Right cardiac atrium (tissue), 5 donors: Measurements from ENCODE around the gene AGER. TPM values are rescaled to one million over a fixed set of nuclear protein-coding genes. Genes with fewer than 3 reads are reported as not detected.
"Not testable (repeated sequence)": the region's sequence is repeated elsewhere in the genome, so short reads cannot be mapped to it uniquely, and the experiment has no call there.

Source experiments
- ATAC-seq, 2 donors: fragments of 200-7000 bp; cut with Tn5 transposase; one replicate each; pipeline versions ENCODE4 v1.8.0 to v1.9.1; 2020; ENCODE audit warnings: moderate library complexity in 2 of 2, mild to moderate bottlenecking in 1 of 2
- DNase-seq, 3 donors: peaks; one replicate each; pipeline ENCODE4 v3.0.0-alpha.2; 2020
- H3K27ac ChIP-seq: one replicate; pipeline ENCODE4 v1.5.1; 2013; ENCODE audit warnings: mild to moderate bottlenecking, low read length, control low read depth, moderate library complexity
- H3K27me3 ChIP-seq: one replicate; pipeline ENCODE4 v1.6.1; 2013; ENCODE audit not compliant: control insufficient read depth, insufficient read depth
- H3K4me1 ChIP-seq: one replicate; pipeline ENCODE4 v1.6.1; 2013; ENCODE audit warnings: low read length; ENCODE audit not compliant: control insufficient read depth, insufficient read depth
- H3K4me3 ChIP-seq: one replicate; pipeline ENCODE4 v1.5.1; 2013; ENCODE audit warnings: low read length, control low read depth
- H3K9me3 ChIP-seq: one replicate; pipeline ENCODE4 v1.6.1; 2013; ENCODE audit warnings: low read length; ENCODE audit not compliant: control insufficient read depth
- WGBS: extraction: QIAGEN DNeasy Blood & Tissue Kit; methylation state at CpG from one replicate; pipeline ENCODE4 v1.1.7; 2013; 5-methylcytosine and 5-hydroxymethylcytosine counted together
- intact Hi-C, 4 donors: fragments of 100-400 bp; cut with DNase I; formaldehyde crosslinking; loops; one replicate each; pipeline versions ENCODE4 v1.11.0 to v1.14.0; 2022 to 2023
- polyA plus RNA-seq: library from polyadenylated mRNA; stranded (reverse); fragments of 200-250 nt; gene quantifications from one replicate; pipeline ENCODE4 v1.2.3, GENCODE V29; 2013
- total RNA-seq, 4 donors: library from RNA; stranded (reverse); fragmentation: NEBNext Ultra II Directional; extraction: Animal tissue kit (Norgen Biotek cat#: 25700); gene quantifications; one replicate each; pipeline ENCODE4 v1.2.1, GENCODE V29; 2021
- donor health status: healthy with polysubstance abuse.
- donor health status: DM: no; HTN: yes; CAD: no.
- donor health status: DM: no; HTN: no; CAD: no.
- donor health status: DM: no; HTN: yes; CAD: no; lungs with severe emphysema.
- donor health status: DM: yes; HTN: yes; CAD: no.

Gene AGER
- total and polyA plus RNA-seq, 5 donors = 1.6 to 3.6 (median 3.5) TPM

GRCh38 chr6:32214126-32214525, 30.1 kb upstream of the AGER start:
- H3K4me3 ChIP-seq = no peak overlapping the region
- H3K27ac ChIP-seq = no peak overlapping the region
- no peaks in the 10 kb centered on the region for H3K27me3 ChIP-seq
- no peak for DNase-seq
- intact Hi-C loops = no loop called here
- no peaks in the 10 kb centered on the region for H3K4me1 ChIP-seq
- ATAC-seq = no peak
- WGBS = 81% methylated on average over 3 of the region's 3 CpGs
- H3K9me3 ChIP-seq = no peaks in the 10 kb centered on the region

DNA sequence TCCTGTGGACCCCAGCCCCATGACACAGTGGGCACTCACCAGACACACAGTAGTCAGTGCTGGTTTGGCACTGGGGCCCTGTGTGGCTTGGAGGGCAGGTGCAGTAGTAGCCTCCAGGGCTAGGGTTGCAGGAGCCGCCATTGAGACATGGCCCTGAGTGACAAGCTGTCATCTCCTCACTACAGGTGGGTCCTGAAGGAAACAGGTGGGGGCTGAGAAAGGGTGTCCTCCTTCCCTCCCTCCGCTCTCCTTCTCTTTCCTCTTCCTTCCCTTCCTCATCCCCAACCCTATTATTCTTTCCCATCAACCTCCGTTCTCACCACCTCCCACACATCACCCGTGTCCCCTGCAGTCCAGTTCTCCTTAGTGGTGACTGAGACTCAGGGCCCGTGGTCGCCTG, 29.6 kb upstream of the AGER start:
- WGBS = 78% methylated on average over 6 of the region's 6 CpGs
- no peaks in the 10 kb centered on the region for H3K9me3 ChIP-seq
- no peak overlapping the region for H3K27ac ChIP-seq
- ATAC-seq = no peak
- H3K27me3 ChIP-seq = no peaks in the 10 kb centered on the region
- intact Hi-C loops = no loop called here
- H3K4me3 ChIP-seq = no peak overlapping the region
- H3K4me1 ChIP-seq = no peaks in the 10 kb centered on the region
- DNase-seq = no peak

GRCh38 chr6:32212076-32212760, 28.2 kb upstream of the AGER start:
- no peak overlapping the region for H3K27ac ChIP-seq
- H3K4me1 ChIP-seq = no peaks in the 10 kb centered on the region
- H3K4me3 ChIP-seq = no peak overlapping the region
- DNase-seq = no peak
- no peaks in the 10 kb centered on the region for H3K27me3 ChIP-seq
- no peaks in the 10 kb centered on the region for H3K9me3 ChIP-seq
- 79% methylated on average over 12 of the region's 12 CpGs for WGBS
- intact Hi-C loops = no loop called here
- ATAC-seq = no peak

DNA sequence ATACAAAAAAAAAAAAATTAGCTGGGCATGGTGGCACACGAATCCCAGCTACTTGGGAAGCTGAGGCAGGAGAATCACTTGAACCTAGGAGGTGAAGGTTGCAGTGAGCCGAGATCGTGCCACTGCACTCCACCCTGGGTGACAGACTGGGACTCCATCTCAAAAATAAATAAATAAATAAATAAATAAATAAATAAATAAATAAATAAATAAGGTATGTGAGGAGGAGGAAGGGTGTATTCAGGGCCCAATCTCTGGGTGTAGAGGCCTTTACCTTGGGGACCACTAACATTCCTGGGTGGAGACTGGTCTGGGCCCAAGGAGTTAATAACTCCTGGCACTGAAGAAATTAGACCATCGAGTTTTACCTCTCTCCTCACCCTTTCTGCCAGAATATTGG, 27.4 kb upstream of the AGER start:
- H3K9me3 ChIP-seq, intact Hi-C loops, H3K27me3 ChIP-seq, DNase-seq, H3K4me1 ChIP-seq, H3K4me3 ChIP-seq, ATAC-seq, H3K27ac ChIP-seq: not testable (repeated sequence)
- 88% methylated on average over 4 of the region's 4 CpGs for WGBS

DNA sequence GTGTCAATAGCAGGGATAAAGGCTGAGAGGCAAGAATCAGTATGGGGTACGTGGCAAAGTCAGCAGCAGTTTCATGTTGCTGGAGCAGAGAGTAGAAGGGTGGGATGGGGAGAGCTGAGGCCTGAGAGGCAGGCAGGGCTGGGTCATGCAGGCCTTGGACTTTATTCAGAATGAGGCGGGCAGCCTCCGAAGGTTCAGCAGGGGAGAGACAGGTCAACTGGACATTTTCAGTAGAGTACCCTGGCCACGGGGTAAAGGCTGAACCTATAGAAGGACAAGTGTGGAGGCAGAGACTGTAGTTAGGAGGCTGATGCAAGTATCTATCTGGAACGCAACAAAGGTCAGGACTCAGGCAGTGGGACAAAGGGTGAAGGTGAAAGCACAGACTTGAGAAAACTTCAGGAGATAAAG, 26.1 kb upstream of the AGER start:
- Histone ChIP-seq H3K27ac (no peak overlapping the region), H3K9me3 (no peaks in the 10 kb centered on the region), H3K4me3 (no peak overlapping the region), H3K27me3 (no peaks in the 10 kb centered on the region), H3K4me1 (no peaks in the 10 kb centered on the region)
- DNase-seq = no peak
- WGBS = 92% methylated on average over 5 of the region's 5 CpGs
- no peak for ATAC-seq
- intact Hi-C loops = no loop called here

GRCh38 chr6:32208996-32209395, 24.9 kb upstream of the AGER start:
- Histone ChIP-seq H3K27me3 (no peaks in the 10 kb centered on the region), H3K27ac (no peak overlapping the region), H3K4me1 (no peaks in the 10 kb centered on the region), H3K4me3 (no peak overlapping the region), H3K9me3 (no peaks in the 10 kb centered on the region)
- ATAC-seq (no peak), DNase-seq (no peak)
- intact Hi-C loops = no loop called here
- 89% methylated on average over 1 of the region's 1 CpG for WGBS

DNA sequence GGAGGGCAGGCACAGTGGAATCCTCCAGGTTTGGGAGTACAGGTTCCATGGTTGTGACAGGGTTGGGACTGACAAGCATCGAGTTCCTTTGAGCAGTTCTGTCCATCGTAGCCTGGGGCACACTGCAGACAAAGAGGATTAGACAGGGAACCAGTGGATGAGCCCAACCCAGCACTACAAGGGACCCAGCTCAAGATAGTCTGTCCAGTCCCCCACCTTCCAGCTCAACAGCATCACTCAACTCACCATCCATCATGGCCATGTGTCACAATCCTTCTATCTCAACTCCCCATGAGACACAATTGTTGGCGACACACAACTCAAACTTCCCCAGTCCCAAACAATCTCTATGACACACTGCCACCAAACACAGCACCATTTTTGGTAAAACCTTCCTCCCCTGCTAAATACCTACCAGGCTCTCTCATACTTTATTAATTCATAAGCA, 20.2 kb upstream of the AGER start:
- ATAC-seq (no peak), DNase-seq (no peak)
- intact Hi-C loops = no loop called here
- no peak overlapping the region for H3K27ac ChIP-seq
- no peaks in the 10 kb centered on the region for H3K27me3 ChIP-seq
- H3K9me3 ChIP-seq = no peaks in the 10 kb centered on the region
- H3K4me3 ChIP-seq = no peak overlapping the region
- 77% methylated on average over 3 of the region's 3 CpGs for whole genome bisulfite sequencing
- no peaks in the 10 kb centered on the region for H3K4me1 ChIP-seq

DNA sequence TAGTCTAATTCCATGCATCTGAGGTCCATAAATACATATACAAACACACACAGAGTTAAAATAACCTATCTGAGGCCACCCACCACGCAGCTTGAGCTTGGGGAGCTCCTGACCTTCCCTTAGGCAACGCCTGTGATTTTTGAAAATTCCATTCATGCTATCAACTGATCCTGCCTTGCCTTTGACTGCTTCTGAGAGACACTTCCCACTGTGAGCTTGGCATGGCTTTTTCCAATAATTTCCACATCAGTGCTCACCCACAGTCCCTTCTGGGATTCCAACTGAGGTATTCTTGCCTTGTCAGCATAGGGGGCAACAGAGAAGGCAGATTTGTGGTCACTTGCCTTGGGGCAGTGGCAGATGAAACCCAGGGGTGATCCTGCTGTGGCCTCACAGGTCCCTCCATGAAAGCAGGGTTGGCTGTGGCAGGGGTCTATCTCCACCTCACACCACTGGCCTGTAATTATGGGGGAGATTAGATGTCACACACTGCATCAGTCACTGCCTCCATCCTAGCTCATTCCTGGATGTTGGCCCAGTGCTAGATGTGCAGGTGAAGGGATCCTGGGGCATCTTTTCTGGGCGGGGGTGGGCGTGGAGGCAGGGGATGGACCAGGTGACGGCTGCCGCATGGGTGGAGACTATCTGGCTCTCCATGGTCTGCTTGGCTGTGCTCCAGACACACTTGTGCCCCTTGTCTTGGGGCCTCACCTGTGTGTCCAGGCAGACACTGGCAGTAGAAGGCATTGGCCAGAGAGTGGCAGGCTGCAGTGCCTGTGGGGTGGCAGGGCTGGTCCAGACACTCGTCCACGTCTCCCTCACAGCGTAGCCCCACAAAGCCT, 19.6 kb upstream of the AGER start:
- Histone ChIP-seq H3K27me3 (no peaks in the 10 kb centered on the region), H3K4me1 (no peaks in the 10 kb centered on the region), H3K9me3 (no peaks in the 10 kb centered on the region), H3K4me3 (no peak overlapping the region), H3K27ac (no peak overlapping the region)
- intact Hi-C loops = no loop called here
- DNase-seq (no peak), ATAC-seq (no peak)
- 80% methylated on average over 9 of the region's 9 CpGs for WGBS

DNA sequence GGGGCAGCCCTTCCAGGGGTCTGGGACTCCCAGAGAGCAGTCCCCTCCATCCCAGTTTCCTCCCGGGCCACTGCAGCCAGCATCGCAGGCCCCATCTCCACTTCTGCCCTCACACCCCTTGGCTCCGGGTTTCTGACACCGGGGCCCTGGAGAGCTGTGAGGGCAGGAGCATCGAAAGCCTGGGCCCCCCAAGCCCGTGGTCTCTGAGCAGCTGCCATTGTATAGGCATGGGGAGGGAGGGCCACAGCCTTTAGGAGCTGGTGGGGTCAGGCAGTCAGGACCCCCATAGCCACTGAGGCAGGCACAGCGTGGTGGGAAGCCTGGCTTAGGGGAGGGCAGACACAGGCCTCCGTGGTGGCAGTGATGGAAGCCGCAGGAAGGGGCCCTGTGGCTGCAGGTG, 18.1 kb upstream of the AGER start:
- WGBS = 86% methylated on average over 9 of the region's 9 CpGs
- DNase-seq = peak in 1 of 3 donors; percentile 44

GRCh38 chr6:32200711-32201475, 16.8 kb upstream of the AGER start:
- no peaks in the 10 kb centered on the region for H3K27me3 ChIP-seq
- no peak for ATAC-seq
- 90% methylated on average over 13 of the region's 13 CpGs for WGBS
- H3K4me1 ChIP-seq = peaks cover 2% of the 10 kb centered on the region
- intact Hi-C loops = no loop called here
- H3K4me3 ChIP-seq = no peak overlapping the region
- no peak for DNase-seq
- no peaks in the 10 kb centered on the region for H3K9me3 ChIP-seq
- no peak overlapping the region for H3K27ac ChIP-seq

More for the DNA sequence above, 18.1 kb upstream of the AGER start:
- no peaks in the 10 kb centered on the region for H3K9me3 ChIP-seq
- H3K27ac ChIP-seq = no peak overlapping the region
- no peak for ATAC-seq
- H3K27me3 ChIP-seq = no peaks in the 10 kb centered on the region
- peaks cover under 1% of the 10 kb centered on the region for H3K4me1 ChIP-seq
- no peak overlapping the region for H3K4me3 ChIP-seq
- intact Hi-C loops = no loop called here

DNA sequence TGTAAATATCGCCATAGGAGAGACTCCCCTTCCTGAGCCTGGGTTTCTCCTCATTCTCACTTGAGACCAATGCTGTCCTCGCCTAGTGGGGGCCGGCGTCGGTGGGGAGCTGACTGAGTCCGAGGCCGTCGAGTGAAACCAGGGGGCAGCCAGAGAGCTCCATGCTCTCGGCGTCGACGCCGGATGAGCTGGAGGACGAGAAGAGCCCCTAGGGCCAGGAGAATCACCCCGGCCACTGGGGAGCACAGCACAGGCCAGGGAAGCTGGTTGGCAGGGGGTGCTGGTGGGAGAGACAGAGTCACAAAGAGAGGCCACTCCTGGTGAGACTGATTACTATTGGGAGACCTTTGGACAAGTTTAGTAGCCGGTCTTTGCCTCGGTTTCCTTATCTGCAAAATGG, 14.8 kb upstream of the AGER start:
- Histone ChIP-seq H3K9me3 (no peaks in the 10 kb centered on the region), H3K4me3 (no peak overlapping the region), H3K4me1 (peaks cover 2% of the 10 kb centered on the region), H3K27ac (no peak overlapping the region), H3K27me3 (no peaks in the 10 kb centered on the region)
- ATAC-seq (no peak), DNase-seq (peak in 1 of 3 donors; percentile 51)
- 84% methylated on average over 17 of the region's 17 CpGs for WGBS
- intact Hi-C loops = loop anchor here in 1 of 4 donors (5.0 kb wide), 1 partner anchor 72 kb away; the partner anchor contains the start of gene ATF6B
